Hepatocyte (in vitro differentiated cells): Measurements from ENCODE around the gene AFTPH.

Experiments
- EZH2 ChIP-seq: fragments of 200-600 bp; sonication (generic); IDR thresholded peaks from 2 replicates; pipeline ENCODE4 v1.6.1; 2016; ENCODE audit warnings: antibody characterized with exemption, mild to moderate bottlenecking, borderline replicate concordance
- TF ChIP-seq, protein P1 (sequence below): fragments of 200-600 bp; sonication (generic); IDR thresholded peaks from 2 replicates; pipeline ENCODE4 v1.5.1; 2016; ENCODE audit warnings: antibody characterized with exemption, mild to moderate bottlenecking; ENCODE audit not compliant: poor library complexity

DNA sequence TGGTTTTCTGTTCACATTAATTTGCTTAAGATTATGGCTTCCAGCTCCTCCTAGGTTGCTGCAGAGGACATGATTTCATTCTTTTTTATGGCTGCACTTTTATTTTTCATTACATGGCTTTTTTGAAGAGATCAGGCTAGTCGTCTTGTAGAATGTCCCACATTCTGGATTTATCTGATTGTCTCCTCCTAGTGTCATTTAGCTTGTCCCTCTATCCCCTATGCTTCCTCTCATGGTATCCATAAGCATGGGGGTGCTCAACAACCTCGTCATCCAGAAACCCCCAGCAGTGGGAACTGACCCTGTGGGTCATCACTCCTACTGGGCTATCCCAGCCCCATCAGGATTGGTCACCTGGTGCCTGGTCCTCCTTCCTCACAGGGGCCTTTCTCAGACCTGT is 80.0 kb downstream of the AFTPH start:
- TF ChIP-seq, protein P1, sequence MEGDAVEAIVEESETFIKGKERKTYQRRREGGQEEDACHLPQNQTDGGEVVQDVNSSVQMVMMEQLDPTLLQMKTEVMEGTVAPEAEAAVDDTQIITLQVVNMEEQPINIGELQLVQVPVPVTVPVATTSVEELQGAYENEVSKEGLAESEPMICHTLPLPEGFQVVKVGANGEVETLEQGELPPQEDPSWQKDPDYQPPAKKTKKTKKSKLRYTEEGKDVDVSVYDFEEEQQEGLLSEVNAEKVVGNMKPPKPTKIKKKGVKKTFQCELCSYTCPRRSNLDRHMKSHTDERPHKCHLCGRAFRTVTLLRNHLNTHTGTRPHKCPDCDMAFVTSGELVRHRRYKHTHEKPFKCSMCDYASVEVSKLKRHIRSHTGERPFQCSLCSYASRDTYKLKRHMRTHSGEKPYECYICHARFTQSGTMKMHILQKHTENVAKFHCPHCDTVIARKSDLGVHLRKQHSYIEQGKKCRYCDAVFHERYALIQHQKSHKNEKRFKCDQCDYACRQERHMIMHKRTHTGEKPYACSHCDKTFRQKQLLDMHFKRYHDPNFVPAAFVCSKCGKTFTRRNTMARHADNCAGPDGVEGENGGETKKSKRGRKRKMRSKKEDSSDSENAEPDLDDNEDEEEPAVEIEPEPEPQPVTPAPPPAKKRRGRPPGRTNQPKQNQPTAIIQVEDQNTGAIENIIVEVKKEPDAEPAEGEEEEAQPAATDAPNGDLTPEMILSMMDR: no peak
- no peak for TF ChIP-seq EZH2
